Astrocyte (in vitro differentiated cells and primary cell): Measurements from ENCODE around the gene FUT6. TPM values are rescaled to one million over a fixed set of nuclear protein-coding genes. Genes with fewer than 3 reads are reported as not detected.

ENCODE experiments used
- DNase-seq: peaks from one replicate; pipeline ENCODE4 v3.0.0-alpha.2; 2010; ENCODE audit warnings: low read depth
- FAIRE-seq: peaks from 2 replicates; lab custom pipeline; 2011; peaks lifted over from hg19 to GRCh38; lab: Jason Lieb, UNC
- H2AFZ ChIP-seq: 2 replicates; pipeline ENCODE4 v1.6.0; 2012; ENCODE audit warnings: low read depth, low read length, inconsistent platforms
- H3K27ac ChIP-seq: 2 replicates; pipeline ENCODE4 v1.5.1; 2011; ENCODE audit warnings: low read depth, low read length, inconsistent platforms
- H3K27me3 ChIP-seq: 2 replicates; pipeline ENCODE4 v1.6.0; 2011; ENCODE audit warnings: low read length, inconsistent platforms; ENCODE audit not compliant: insufficient read depth
- H3K36me3 ChIP-seq: 2 replicates; pipeline ENCODE4 v1.5.1; 2011; ENCODE audit warnings: low read length, inconsistent platforms; ENCODE audit not compliant: insufficient read depth
- H3K4me1 ChIP-seq: 2 replicates; pipeline ENCODE4 v1.5.1; 2011; ENCODE audit warnings: low read length, inconsistent platforms; ENCODE audit not compliant: insufficient read depth
- H3K4me2 ChIP-seq: 2 replicates; pipeline ENCODE4 v1.6.0; 2012; ENCODE audit warnings: low read length, inconsistent platforms
- H3K4me3 ChIP-seq: 2 replicates; pipeline ENCODE4 v1.5.1; 2011; ENCODE audit warnings: low read depth, mild to moderate bottlenecking, low read length, inconsistent platforms; ENCODE audit not compliant: insufficient read depth
- H3K79me2 ChIP-seq: 2 replicates; pipeline ENCODE4 v1.6.0; 2012; ENCODE audit warnings: mild to moderate bottlenecking, low read length, inconsistent platforms; ENCODE audit not compliant: insufficient read depth
- H3K9ac ChIP-seq: 2 replicates; pipeline ENCODE4 v1.6.0; 2012; ENCODE audit warnings: mild to moderate bottlenecking, low read length, inconsistent platforms
- H3K9me3 ChIP-seq: 2 replicates; pipeline ENCODE4 v1.5.1; 2012; ENCODE audit warnings: low read depth, mild to moderate bottlenecking, low read length, inconsistent platforms; ENCODE audit not compliant: insufficient read depth
- H4K20me1 ChIP-seq: 2 replicates; pipeline ENCODE4 v1.6.0; 2012; ENCODE audit warnings: low read length, inconsistent platforms; ENCODE audit not compliant: insufficient read depth
- H3K27ac Mint-ChIP-seq: one replicate; pipeline ENCODE4 v1.8.0; 2021; ENCODE audit warnings: mild to moderate bottlenecking, mixed read lengths; ENCODE audit not compliant: unreplicated experiment
- H3K27me3 Mint-ChIP-seq: one replicate; pipeline ENCODE4 v1.8.0; 2021; ENCODE audit warnings: low read depth, mixed read lengths; ENCODE audit not compliant: unreplicated experiment
- H3K36me3 Mint-ChIP-seq: one replicate; pipeline ENCODE4 v1.8.0; 2021; ENCODE audit warnings: low read depth, mixed read lengths; ENCODE audit not compliant: unreplicated experiment
- H3K4me1 Mint-ChIP-seq: one replicate; pipeline ENCODE4 v1.8.0; 2021; ENCODE audit warnings: low read depth, mixed read lengths; ENCODE audit not compliant: unreplicated experiment
- H3K4me3 Mint-ChIP-seq: one replicate; pipeline ENCODE4 v1.8.0; 2021; ENCODE audit warnings: mild to moderate bottlenecking, moderate library complexity, mixed read lengths; ENCODE audit not compliant: unreplicated experiment
- H3K9me3 Mint-ChIP-seq: one replicate; pipeline ENCODE4 v1.8.0; 2021; ENCODE audit warnings: mild to moderate bottlenecking, mixed read lengths; ENCODE audit not compliant: unreplicated experiment
- EZH2 ChIP-seq: IDR thresholded peaks from 2 replicates; pipeline ENCODE4 v1.6.1; 2012; ENCODE audit warnings: mild to moderate bottlenecking, low read length, inconsistent platforms; ENCODE audit not compliant: insufficient read depth
- total RNA-seq: library from RNA; stranded (reverse); gene quantifications from 2 replicates; pipeline ENCODE4 v1.2.1, GENCODE V29; 2021
- TF ChIP-seq, protein P1 (sequence below): IDR thresholded peaks from 2 replicates; pipeline ENCODE4 v1.5.1; 2011; ENCODE audit warnings: low read depth, mild to moderate bottlenecking, inconsistent platforms, low read length, moderate library complexity; ENCODE audit not compliant: insufficient read depth

Gene FUT6
- total RNA-seq, 1 donor from 2014 or later: 0.09 TPM

DNA sequence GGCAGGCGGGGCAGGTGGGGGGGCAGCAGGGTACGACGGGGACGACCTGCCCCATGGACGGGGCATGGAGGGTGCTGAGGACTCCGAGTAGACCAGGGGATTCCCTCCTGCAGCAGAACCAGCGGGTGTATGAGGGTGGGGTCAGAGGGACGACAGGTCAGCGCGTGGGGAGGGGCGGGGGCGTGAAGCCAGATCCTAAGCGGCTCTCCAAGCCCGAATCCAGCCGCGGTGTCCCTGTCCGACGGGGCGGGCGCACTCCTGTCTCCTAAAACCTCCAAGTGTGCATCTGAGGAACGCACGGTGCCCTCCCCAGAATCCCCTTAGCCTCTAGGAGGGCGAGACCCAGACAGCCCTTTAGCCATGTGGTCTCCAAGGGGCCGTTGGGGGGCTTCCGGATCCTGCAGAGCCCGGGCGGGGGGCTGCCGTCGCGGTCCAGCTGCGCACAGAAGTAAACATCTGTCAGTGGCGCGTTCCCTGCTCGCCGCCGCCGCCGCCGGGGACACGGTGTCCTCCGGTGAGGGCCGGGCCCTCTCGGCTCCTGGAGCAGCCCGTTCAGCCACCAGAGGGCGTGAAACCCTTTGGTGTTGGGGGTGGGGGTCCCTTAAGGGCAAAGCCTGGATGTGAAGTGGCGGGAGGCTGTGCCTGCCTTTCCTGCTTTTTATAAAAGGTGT lies 33.9 kb downstream of the FUT6 start:
- peaks cover 5% of the 10 kb centered on the region for H3K4me1 ChIP-seq
- DNase-seq: no peak
- no peak overlapping the region for H3K9ac ChIP-seq
- H2AFZ ChIP-seq: no peak overlapping the region
- no peaks in the 10 kb centered on the region for H4K20me1 ChIP-seq
- no peak overlapping the region for H3K4me3 ChIP-seq
- Mint-ChIP-seq H3K4me1 (no peaks in the 10 kb centered on the region), H3K27ac (no peak overlapping the region), H3K36me3 (no peaks in the 10 kb centered on the region), H3K9me3 (no peaks in the 10 kb centered on the region), H3K4me3 (peak overlapping the region; percentile 34), H3K27me3 (peaks cover 41% of the 10 kb centered on the region)
- H3K4me2 ChIP-seq: no peak overlapping the region
- H3K9me3 ChIP-seq: no peaks in the 10 kb centered on the region
- no peak for FAIRE-seq
- no peaks in the 10 kb centered on the region for H3K36me3 ChIP-seq
- H3K79me2 ChIP-seq: no peaks in the 10 kb centered on the region
- H3K27ac ChIP-seq: no peak overlapping the region
- H3K27me3 ChIP-seq: peaks cover 20% of the 10 kb centered on the region
- TF ChIP-seq EZH2: peak; percentile 96
- TF ChIP-seq, protein P1, sequence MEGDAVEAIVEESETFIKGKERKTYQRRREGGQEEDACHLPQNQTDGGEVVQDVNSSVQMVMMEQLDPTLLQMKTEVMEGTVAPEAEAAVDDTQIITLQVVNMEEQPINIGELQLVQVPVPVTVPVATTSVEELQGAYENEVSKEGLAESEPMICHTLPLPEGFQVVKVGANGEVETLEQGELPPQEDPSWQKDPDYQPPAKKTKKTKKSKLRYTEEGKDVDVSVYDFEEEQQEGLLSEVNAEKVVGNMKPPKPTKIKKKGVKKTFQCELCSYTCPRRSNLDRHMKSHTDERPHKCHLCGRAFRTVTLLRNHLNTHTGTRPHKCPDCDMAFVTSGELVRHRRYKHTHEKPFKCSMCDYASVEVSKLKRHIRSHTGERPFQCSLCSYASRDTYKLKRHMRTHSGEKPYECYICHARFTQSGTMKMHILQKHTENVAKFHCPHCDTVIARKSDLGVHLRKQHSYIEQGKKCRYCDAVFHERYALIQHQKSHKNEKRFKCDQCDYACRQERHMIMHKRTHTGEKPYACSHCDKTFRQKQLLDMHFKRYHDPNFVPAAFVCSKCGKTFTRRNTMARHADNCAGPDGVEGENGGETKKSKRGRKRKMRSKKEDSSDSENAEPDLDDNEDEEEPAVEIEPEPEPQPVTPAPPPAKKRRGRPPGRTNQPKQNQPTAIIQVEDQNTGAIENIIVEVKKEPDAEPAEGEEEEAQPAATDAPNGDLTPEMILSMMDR: peak; percentile 45

DNA sequence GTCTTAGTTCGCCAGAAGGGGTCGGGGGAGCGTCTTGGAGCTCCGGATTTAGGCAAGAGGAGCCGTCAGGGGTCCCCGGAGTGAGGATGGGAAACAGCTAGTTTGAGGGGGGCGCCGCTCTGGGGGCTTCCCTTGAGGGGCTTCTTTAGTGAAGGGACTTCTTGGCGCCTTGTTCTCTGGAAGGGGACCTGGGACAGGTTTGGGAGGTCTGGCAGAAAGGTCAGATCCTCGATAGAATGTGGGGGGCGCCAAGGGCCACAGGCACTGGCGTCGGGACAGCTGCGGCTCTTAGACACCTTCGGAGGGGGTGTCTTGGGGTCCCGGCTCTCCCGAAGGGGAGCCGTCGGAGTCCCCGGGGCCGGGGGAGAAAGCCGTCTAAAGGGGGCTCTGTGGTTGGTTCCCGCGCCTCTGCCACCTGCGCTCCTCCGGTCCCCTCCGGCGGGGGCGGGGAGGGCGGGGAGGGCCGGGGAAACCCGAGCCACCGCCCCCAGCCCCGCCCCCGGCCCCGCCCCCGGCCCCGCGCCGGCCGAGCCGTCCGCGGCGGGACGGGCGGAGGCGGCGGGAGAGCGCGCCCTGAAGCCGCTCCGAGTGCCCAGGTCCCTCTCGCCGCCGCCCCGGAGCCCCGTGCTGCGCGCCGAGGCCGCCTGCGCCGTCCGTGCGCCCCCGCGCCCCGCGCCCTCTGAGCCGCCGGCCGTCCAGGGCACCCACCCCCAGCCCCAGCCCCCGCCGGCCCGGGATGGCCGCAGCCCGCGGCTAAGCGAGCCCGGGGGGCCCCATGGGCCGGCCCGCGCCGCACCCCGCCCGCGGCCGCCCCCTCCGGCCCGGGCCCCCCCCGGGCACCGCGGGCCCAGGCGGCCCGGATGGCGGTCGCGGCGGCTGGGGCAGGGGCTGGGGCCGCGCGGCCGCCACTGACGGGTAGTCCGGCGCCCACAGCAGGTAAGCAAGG lies 34.7 kb downstream of the FUT6 start, which contains the start of gene NRTN:
NRTN (plus strand) TSS at position 552 of the 946 bp plus-strand sequence. CDS start 19,099 bp downstream, outside the sequence.
- FAIRE-seq: no peak
- Histone ChIP-seq H2AFZ (peak within 1 kb of the TSS; percentile 58), H3K4me1 (peaks cover 5% of the 10 kb centered on the region), H3K4me2 (peak within 1 kb of the TSS; percentile 86), H3K4me3 (no peak within 1 kb of the TSS), H3K27me3 (peaks cover 20% of the 10 kb centered on the region), H3K9me3 (no peaks in the 10 kb centered on the region), H3K79me2 (no peaks in the 10 kb centered on the region), H4K20me1 (no peaks in the 10 kb centered on the region), H3K27ac (no peak within 1 kb of the TSS), H3K36me3 (no peaks in the 10 kb centered on the region), H3K9ac (no peak within 1 kb of the TSS)
- H3K4me3 Mint-ChIP-seq: peak within 1 kb of the TSS; percentile 34
- TF ChIP-seq, protein P1: no peak
- TF ChIP-seq EZH2: peak; percentile 48
- no peak within 1 kb of the TSS for H3K27ac Mint-ChIP-seq
- H3K4me1 Mint-ChIP-seq: no peaks in the 10 kb centered on the region
- peaks cover 41% of the 10 kb centered on the region for H3K27me3 Mint-ChIP-seq
- no peaks in the 10 kb centered on the region for H3K9me3 Mint-ChIP-seq
- no peak for DNase-seq
- H3K36me3 Mint-ChIP-seq: no peaks in the 10 kb centered on the region
